Renal cortical epithelial cell (primary cell): ENCODE measurements around the gene BLOC1S3. TPM values are rescaled to one million over a fixed set of nuclear protein-coding genes. Genes with fewer than 3 reads are reported as not detected.
"Not testable (repeated sequence)": the region's sequence is repeated elsewhere in the genome, so short reads cannot be mapped to it uniquely, and the experiment has no call there.

Source experiments
- DNase-seq: peaks from one replicate; pipeline ENCODE4 v3.0.0-alpha.2; 2011; ENCODE audit warnings: low read depth
- total RNA-seq: library from RNA; depleted of rRNA; stranded (reverse); fragments of >200 nt; gene quantifications from 2 replicates; pipeline ENCODE4 v1.2.3, GENCODE V29; 2014

The BLOC1S3 gene
- total RNA-seq, 1 donor from 2014 or later, result 7.4 TPM

DNA sequence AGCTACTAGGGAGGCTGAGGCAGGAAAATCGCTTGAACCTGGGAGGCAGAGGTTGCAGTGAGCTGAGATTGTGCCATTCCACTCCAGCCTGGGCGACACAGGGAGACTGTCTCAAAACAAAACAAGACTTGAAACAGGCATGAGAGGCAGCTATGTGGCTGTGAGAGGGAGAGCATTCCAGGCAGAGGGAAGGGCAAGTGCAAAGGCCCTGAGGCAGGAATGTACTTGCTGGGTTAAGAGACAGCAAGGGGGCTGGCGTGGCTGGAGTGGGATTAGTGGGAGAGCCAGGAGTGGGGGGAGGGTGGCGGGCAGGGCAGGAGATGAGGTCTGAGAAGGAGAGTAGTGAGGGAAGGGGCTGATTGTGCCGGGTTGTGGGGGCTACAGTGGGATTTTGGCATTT lies 45.3 kb downstream of the BLOC1S3 start:
- DNase-seq, result no peak

DNA sequence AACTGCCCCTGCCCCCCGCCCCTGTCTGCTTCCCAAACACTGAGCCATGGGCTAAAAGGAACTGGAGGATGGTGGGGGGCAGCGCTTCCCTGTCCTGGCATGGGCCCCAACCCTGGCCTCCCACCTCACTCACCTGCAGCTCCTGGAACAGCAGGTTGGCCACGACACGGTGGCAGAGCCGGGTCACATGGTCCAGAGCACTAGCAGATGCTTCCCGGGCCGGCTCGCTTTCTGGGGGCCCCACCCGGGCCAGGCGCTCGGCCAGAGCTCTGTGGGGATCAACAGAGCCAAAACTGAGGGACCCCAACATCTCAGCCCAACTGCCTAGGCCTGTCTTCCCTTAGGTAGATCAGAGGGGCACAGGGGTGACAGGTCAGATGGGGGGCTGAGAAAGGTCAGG lies 46.1 kb downstream of the BLOC1S3 start:
- DNase-seq, result no peak

DNA sequence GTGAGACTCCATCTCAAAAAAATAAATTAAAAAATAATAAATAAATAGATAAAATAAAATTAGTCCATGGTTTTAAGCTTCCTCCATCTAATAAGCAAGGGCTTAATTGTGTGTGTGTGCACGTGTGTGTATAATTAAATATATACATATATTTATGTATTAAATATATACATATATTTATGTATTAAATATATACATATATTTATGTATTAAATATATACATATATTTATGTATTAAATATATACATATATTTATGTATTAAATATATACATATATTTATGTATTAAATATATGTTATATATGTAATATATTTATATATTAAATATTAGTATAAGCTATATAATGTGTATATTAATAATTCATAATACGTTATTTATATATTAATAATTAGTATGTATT lies 50.5 kb downstream of the BLOC1S3 start:
- not testable (repeated sequence) for DNase-seq

Other genes starting within 250 kb of the BLOC1S3 start
- not detected in 2 replicates for gene APOC4, start 236.5 kb upstream of the BLOC1S3 start, total RNA-seq
- not detected in 2 replicates for gene APOC2, start 232.7 kb upstream of the BLOC1S3 start, total RNA-seq
- 18.4 and 77.4 TPM in 2 replicates for gene CLPTM1, start 223.4 kb upstream of the BLOC1S3 start, total RNA-seq
- 21.2 and 25.9 TPM in 2 replicates for gene RELB, start 177.3 kb upstream of the BLOC1S3 start, total RNA-seq
- gene CLASRP, start 139.7 kb upstream of the BLOC1S3 start, total RNA-seq, result 7.5 and 25.1 TPM in 2 replicates
- 0.65 TPM in 1 of 2 replicates, not detected in the other for gene ZNF296, start 102.3 kb upstream of the BLOC1S3 start, total RNA-seq
- 21.5 and 51.4 TPM in 2 replicates for gene GEMIN7, start 99.5 kb upstream of the BLOC1S3 start, total RNA-seq
- gene PPP1R37, start 85.6 kb upstream of the BLOC1S3 start, total RNA-seq, result 35.6 and 37.1 TPM in 2 replicates
- 0.10 TPM in 1 of 2 replicates, not detected in the other for gene NKPD1, start 17.8 kb upstream of the BLOC1S3 start, total RNA-seq
- 20.1 and 22.4 TPM in 2 replicates for gene TRAPPC6A, start 547 bp upstream of the BLOC1S3 start, total RNA-seq
- not detected in 2 replicates for gene EXOC3L2, start 66.6 kb downstream of the BLOC1S3 start, total RNA-seq
- gene MARK4, start 72.5 kb downstream of the BLOC1S3 start, total RNA-seq, result 5.0 and 27.2 TPM in 2 replicates
- gene CKM, start 144.1 kb downstream of the BLOC1S3 start, total RNA-seq, result not detected in 2 replicates
- gene KLC3, start 162.0 kb downstream of the BLOC1S3 start, total RNA-seq, result 1.3 and 13.2 TPM in 2 replicates
- 15.1 and 22.0 TPM in 2 replicates for gene ERCC2, start 191.8 kb downstream of the BLOC1S3 start, total RNA-seq
- gene PPP1R13L, start 226.3 kb downstream of the BLOC1S3 start, total RNA-seq, result 10.9 and 32.8 TPM in 2 replicates
- gene POLR1G, start 227.9 kb downstream of the BLOC1S3 start, total RNA-seq, result 10.7 and 11.8 TPM in 2 replicates
- 41.9 and 54.7 TPM in 2 replicates for gene ERCC1, start 245.1 kb downstream of the BLOC1S3 start, total RNA-seq